Activated gamma-delta T cell treated with Interleukin-2 at 50 U/mL for 16 hours (primary cell): Measurements from ENCODE around the gene ANO6.

Experiments used
- DNase-seq: peaks from one replicate; pipeline ENCODE4 v3.0.0-alpha.2; 2020

ANO6 gene

GRCh38 chr12:45475594-45475993, 259.7 kb downstream of the ANO6 start:
- no peak for DNase-seq

DNA sequence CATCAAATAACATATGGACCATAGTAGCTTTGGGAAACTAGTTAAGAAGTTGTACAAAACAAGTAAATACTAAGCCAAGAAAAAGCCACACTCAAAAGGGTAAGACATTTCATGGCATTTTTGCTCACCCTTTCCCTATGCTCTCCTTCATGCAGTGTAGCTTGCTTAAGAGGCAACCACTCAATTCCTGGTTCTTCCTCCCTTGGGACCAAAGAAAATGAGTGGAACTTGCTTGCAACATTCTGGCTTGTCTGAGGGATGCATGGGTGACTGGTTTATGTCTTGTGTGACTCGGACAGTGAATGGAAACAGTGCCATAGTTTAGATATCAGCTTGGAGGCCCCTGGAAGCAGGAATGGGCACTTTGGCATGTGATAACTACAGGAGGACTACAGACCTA, 261.6 kb downstream of the ANO6 start:
- DNase-seq: no peak

DNA sequence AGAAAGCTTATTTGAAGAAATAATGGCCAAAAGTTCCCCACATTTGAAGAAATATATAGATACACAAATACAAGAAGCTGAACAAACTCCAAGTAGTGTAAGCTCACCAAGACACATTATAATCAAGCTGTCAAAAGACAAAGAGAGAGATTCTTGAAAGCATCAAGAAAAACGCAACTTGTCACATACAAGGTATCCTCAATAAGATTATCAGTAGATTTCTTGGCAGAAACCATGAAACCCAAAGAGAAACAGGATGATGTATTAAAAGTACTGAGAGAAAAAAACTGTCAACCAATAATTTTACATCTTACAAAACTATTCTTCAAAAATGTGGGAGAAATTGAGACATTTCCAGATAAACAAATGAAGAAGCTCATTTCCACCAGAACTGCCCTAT, 263.0 kb downstream of the ANO6 start:
- DNase-seq: no peak

DNA sequence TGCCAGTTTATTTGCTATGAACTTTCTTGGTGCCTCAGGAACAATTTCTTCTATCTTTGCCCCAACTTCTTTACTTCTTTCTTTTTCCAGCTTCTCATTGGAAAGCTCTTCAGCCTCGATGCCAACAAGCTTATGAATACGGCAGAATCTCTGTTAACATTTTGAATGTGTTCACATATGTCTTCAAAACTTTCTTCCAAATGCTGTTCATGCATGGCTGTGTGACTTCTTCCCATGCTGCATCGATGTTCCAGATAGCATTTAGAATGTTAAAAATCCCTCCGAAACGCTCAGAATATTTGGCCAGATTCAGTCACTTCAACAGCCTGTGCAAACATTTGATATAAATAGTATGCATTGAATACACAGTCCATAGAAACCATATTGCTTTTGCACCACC, 265.9 kb downstream of the ANO6 start:
- no peak for DNase-seq

DNA sequence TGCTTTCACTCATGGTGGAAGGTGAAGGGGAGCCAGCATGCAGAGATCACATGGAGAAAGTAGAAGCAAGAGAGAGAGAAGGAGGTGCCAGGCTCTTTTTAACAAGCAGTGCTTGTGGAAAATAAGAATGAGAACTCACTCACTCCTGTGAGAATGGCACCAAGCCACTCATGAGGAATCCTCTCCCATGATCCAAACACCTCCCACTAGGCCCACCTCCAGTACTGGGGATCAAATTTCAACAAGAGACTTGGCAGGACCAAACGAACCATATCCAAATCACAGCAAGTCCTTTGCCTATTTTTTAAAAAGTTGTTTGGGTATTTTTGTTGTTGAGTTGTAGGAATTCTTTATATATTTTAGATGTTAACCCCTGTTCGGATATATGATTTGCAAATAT, 267.7 kb downstream of the ANO6 start:
- DNase-seq: no peak
